ACHN (cell line): ENCODE measurements around the gene FBXO8.
"Not testable (repeated sequence)": the region's sequence is repeated elsewhere in the genome, so short reads cannot be mapped to it uniquely, and the experiment has no call there.

Source experiments
- DNase-seq: peaks from one replicate; pipeline ENCODE4 v3.0.0-alpha.2; 2015
- in situ Hi-C: cut with HindIII; loops from 2 replicates; pipeline ENCODE4 v1.10.0; 2017; ENCODE audit warnings: low sequenced_read_pairs, low pct_ligation_motif_present, low pct_unique_long_range_greater_than_20kb

Gene FBXO8

GRCh38 chr4:174283507-174284471 is at the start of gene FBXO8, which contains the start of gene CEP44:
FBXO8 (minus strand) TSS chr4:174283667; CDS start chr4:174263092, 20,575 bp downstream.
CEP44 (plus strand) TSS chr4:174283911; CDS start chr4:174299122, 15,211 bp downstream.
- DNase-seq, result peak; percentile 77
- in situ Hi-C loops, result no loop called here

GRCh38 chr4:174332741-174333493 is 49.5 kb upstream of the FBXO8 start:
- in situ Hi-C loops, result no loop called here
- DNase-seq, result no peak

- in situ Hi-C loops, result no loop called here
- DNase-seq, result no peak
Measured at GRCh38 chr4:174324725-174325124, 41.3 kb upstream of the FBXO8 start.

- in situ Hi-C loops, result no loop called here
- DNase-seq, result no peak
Measured at GRCh38 chr4:174324236-174324635, 40.8 kb upstream of the FBXO8 start.

GRCh38 chr4:174320494-174321199 is 37.2 kb upstream of the FBXO8 start:
- in situ Hi-C loops, result no loop called here
- no peak for DNase-seq

GRCh38 chr4:174318829-174319764 is 35.6 kb upstream of the FBXO8 start:
- in situ Hi-C loops, result no loop called here
- DNase-seq, result peak; percentile 38

GRCh38 chr4:174317531-174317930 is 34.1 kb upstream of the FBXO8 start:
- in situ Hi-C loops, result no loop called here
- no peak for DNase-seq

GRCh38 chr4:174316954-174317353 is 33.5 kb upstream of the FBXO8 start:
- in situ Hi-C loops, result no loop called here
- no peak for DNase-seq

- DNase-seq, result no peak
- in situ Hi-C loops, result no loop called here
Measured at GRCh38 chr4:174316546-174316945, 33.1 kb upstream of the FBXO8 start.

- in situ Hi-C loops, result no loop called here
- no peak for DNase-seq
Measured at GRCh38 chr4:174314770-174315169, 31.3 kb upstream of the FBXO8 start.

- no peak for DNase-seq
- in situ Hi-C loops, result no loop called here
Measured at GRCh38 chr4:174314274-174314673, 30.8 kb upstream of the FBXO8 start.

- in situ Hi-C loops, result no loop called here
- no peak for DNase-seq
Measured at GRCh38 chr4:174312993-174313392, 29.5 kb upstream of the FBXO8 start.

GRCh38 chr4:174307694-174308093 is 24.2 kb upstream of the FBXO8 start:
- in situ Hi-C loops, result no loop called here
- DNase-seq, result no peak

- in situ Hi-C loops, result no loop called here
- DNase-seq, result no peak
Measured at GRCh38 chr4:174305961-174306360, 22.5 kb upstream of the FBXO8 start.

- no peak for DNase-seq
- in situ Hi-C loops, result no loop called here
Measured at GRCh38 chr4:174304664-174305063, 21.2 kb upstream of the FBXO8 start.

GRCh38 chr4:174303687-174304086 is 20.2 kb upstream of the FBXO8 start:
- in situ Hi-C loops, result no loop called here

GRCh38 chr4:174295142-174295541 is 11.7 kb upstream of the FBXO8 start:
- in situ Hi-C loops, result not testable (repeated sequence)

More at GRCh38 chr4:174303687-174304086, 20.2 kb upstream of the FBXO8 start:
- DNase-seq, result no peak

GRCh38 chr4:174294641-174295040 is 11.2 kb upstream of the FBXO8 start:
- DNase-seq, in situ Hi-C loops: not testable (repeated sequence)

More at GRCh38 chr4:174295142-174295541, 11.7 kb upstream of the FBXO8 start:
- not testable (repeated sequence) for DNase-seq
